GM23338 (cell line): ENCODE measurements around the gene CIITA. TPM values are rescaled to one million over a fixed set of nuclear protein-coding genes. Genes with fewer than 3 reads are reported as not detected.

Experiments used
- ATAC-seq: fragments of 200-7000 bp; cut with Tn5 transposase; 3 replicates; pipeline ENCODE4 v1.9.1; 2020
- DNase-seq: peaks from one replicate; pipeline ENCODE4 v3.0.0-alpha.2; 2015; ENCODE audit warnings: low spot score
- H2AFZ ChIP-seq: fragments of 200-600 bp; sonication (generic); 2 replicates; pipeline ENCODE4 v1.8.0; 2016; ENCODE audit warnings: antibody characterized with exemption, mild to moderate bottlenecking, moderate library complexity
- H3F3A ChIP-seq: fragments of 200-600 bp; sonication (generic); replicated peaks from 2 replicates; pipeline ENCODE4 v1.8.0; 2017; ENCODE audit warnings: antibody characterized with exemption, mixed run types, low read depth
- H3K27ac ChIP-seq: fragments of 200-600 bp; sonication (generic); 2 replicates; pipeline ENCODE4 v1.6.1; 2016; ENCODE audit warnings: low read depth
- H3K27me3 ChIP-seq: fragments of 200-600 bp; sonication (generic); 2 replicates; pipeline ENCODE4 v1.8.0; 2016; ENCODE audit warnings: mild to moderate bottlenecking, mixed run types, moderate library complexity; ENCODE audit not compliant: insufficient read depth
- H3K36me3 ChIP-seq: fragments of 200-600 bp; sonication (generic); 2 replicates; pipeline ENCODE4 v1.8.0; 2016; ENCODE audit warnings: mild to moderate bottlenecking; ENCODE audit not compliant: insufficient read depth
- H3K4me1 ChIP-seq: fragments of 200-600 bp; sonication (generic); 2 replicates; pipeline ENCODE4 v1.8.0; 2016; ENCODE audit warnings: mild to moderate bottlenecking, moderate library complexity; ENCODE audit not compliant: insufficient read depth
- H3K4me2 ChIP-seq: fragments of 200-600 bp; sonication (generic); 2 replicates; pipeline ENCODE4 v1.7.1; 2017; ENCODE audit warnings: mixed run types
- H3K4me3 ChIP-seq: fragments of 200-600 bp; sonication (generic); 2 replicates; pipeline ENCODE4 v1.6.1; 2016; ENCODE audit warnings: mixed run types
- H3K79me2 ChIP-seq: fragments of 200-600 bp; sonication (generic); replicated peaks from 2 replicates; pipeline ENCODE4 v1.8.0; 2017; ENCODE audit warnings: mild to moderate bottlenecking; ENCODE audit not compliant: insufficient read depth
- H3K9me2 ChIP-seq: fragments of 200-600 bp; sonication (generic); 2 replicates; pipeline ENCODE4 v1.8.0; 2017; ENCODE audit not compliant: insufficient read depth
- H4K20me1 ChIP-seq: fragments of 200-600 bp; sonication (generic); replicated peaks from 2 replicates; pipeline ENCODE4 v1.8.0; 2017; ENCODE audit warnings: mild to moderate bottlenecking; ENCODE audit not compliant: insufficient read depth
- H3K27ac Mint-ChIP-seq: 2 replicates; pipeline ENCODE4 v1.8.0; 2020; ENCODE audit warnings: inconsistent platforms, mild to moderate bottlenecking, moderate library complexity, mixed read lengths
- H3K27me3 Mint-ChIP-seq: 3 replicates; pipeline ENCODE4 v1.8.0; 2022; ENCODE audit warnings: low read depth, mild to moderate bottlenecking, moderate library complexity, mixed read lengths, inconsistent platforms; ENCODE audit not compliant: insufficient read depth, poor library complexity
- H3K36me3 Mint-ChIP-seq: 3 replicates; pipeline ENCODE4 v1.8.0; 2021; ENCODE audit warnings: low read depth, mild to moderate bottlenecking, inconsistent platforms, moderate library complexity, mixed read lengths
- H3K4me1 Mint-ChIP-seq: 3 replicates; pipeline ENCODE4 v1.8.0; 2020; ENCODE audit warnings: mild to moderate bottlenecking, inconsistent platforms, mixed read lengths
- H3K4me3 Mint-ChIP-seq: 3 replicates; pipeline ENCODE4 v1.8.0; 2021; ENCODE audit warnings: moderate library complexity, mild to moderate bottlenecking, inconsistent platforms, mixed read lengths
- H3K9me3 Mint-ChIP-seq: 3 replicates; pipeline ENCODE4 v1.8.0; 2020; ENCODE audit warnings: moderate library complexity, mild to moderate bottlenecking, inconsistent platforms, mixed read lengths
- CREB1 ChIP-seq: fragments of 250-450 bp; sonication (Bioruptor Pico); IDR thresholded peaks from 2 replicates; pipeline ENCODE4 v1.5.0; 2020; ENCODE audit warnings: low read depth, mild to moderate bottlenecking, moderate library complexity
- EZH2 ChIP-seq: fragments of 200-600 bp; sonication (generic); IDR thresholded peaks from one replicate; pipeline ENCODE4 v1.8.0; 2017; ENCODE audit warnings: antibody characterized with exemption, mild to moderate bottlenecking, low read depth; ENCODE audit not compliant: unreplicated experiment
- EZH2phosphoT487 ChIP-seq: fragments of 200-600 bp; sonication (generic); IDR thresholded peaks from one replicate; pipeline ENCODE4 v1.8.1; 2018; ENCODE audit warnings: antibody characterized with exemption; ENCODE audit not compliant: unreplicated experiment
- JUNB ChIP-seq: IDR thresholded peaks from one replicate; pipeline ENCODE4 v1.6.1; 2016; ENCODE audit warnings: antibody characterized with exemption; ENCODE audit not compliant: unreplicated experiment
- NANOG ChIP-seq: IDR thresholded peaks from 2 replicates; pipeline ENCODE4 v1.6.1; 2016; ENCODE audit warnings: antibody characterized with exemption, borderline replicate concordance
- POLR2AphosphoS5 ChIP-seq: IDR thresholded peaks from 2 replicates; pipeline ENCODE4 v1.6.1; 2016; ENCODE audit warnings: antibody characterized with exemption, low read depth
- STAT1 ChIP-seq: IDR thresholded peaks from one replicate; pipeline ENCODE4 v1.6.1; 2016; ENCODE audit warnings: antibody characterized with exemption; ENCODE audit not compliant: unreplicated experiment
- ZNF114 ChIP-seq: fragments of 250-450 bp; sonication (Bioruptor Pico); IDR thresholded peaks from 2 replicates; pipeline ENCODE4 v1.5.0; 2020; ENCODE audit warnings: mild to moderate bottlenecking, moderate library complexity
- ZNF331 ChIP-seq: fragments of 250-450 bp; sonication (Bioruptor Pico); IDR thresholded peaks from 2 replicates; pipeline ENCODE4 v1.5.0; 2020; ENCODE audit warnings: low read depth, mild to moderate bottlenecking, moderate library complexity
- polyA plus RNA-seq: library from polyadenylated mRNA; unstranded; fragments of >200 nt; fragmentation: Nextera tagmentation; extraction: Ambion mirVana; gene quantifications from 2 replicates; pipeline ENCODE4 v1.2.1, GENCODE V29; 2016
- total RNA-seq: library from RNA; depleted of rRNA; stranded (reverse); fragments of >200 nt; shearing (Covaris generic); gene quantifications from 2 replicates; pipeline ENCODE4 v1.2.3, GENCODE V29; 2014
- TF ChIP-seq, protein P1 (sequence below), 2 experiments: fragments of 200-600 bp in 1 of 2; sonication (generic) in 1 of 2; conservative IDR thresholded peaks; 2 replicates each; pipeline versions ENCODE4 v1.5.1 to v1.6.1; 2016 to 2017; ENCODE audit warnings: antibody characterized with exemption in 2 of 2, low read depth in 2 of 2, mild to moderate bottlenecking in 2 of 2, moderate library complexity in 1 of 2
- TF ChIP-seq, protein P2 (sequence below): IDR thresholded peaks from one replicate; pipeline ENCODE4 v1.6.1; 2018; ENCODE audit warnings: antibody characterized with exemption; ENCODE audit not compliant: unreplicated experiment
- TF ChIP-seq, protein P3 (sequence below): IDR thresholded peaks from 2 replicates; pipeline ENCODE4 v1.6.1; 2016; ENCODE audit warnings: antibody characterized with exemption
- TF ChIP-seq, protein P4 (sequence below): fragments of 250-450 bp; sonication (Bioruptor Pico); IDR thresholded peaks from 2 replicates; pipeline ENCODE4 v1.5.0; 2020; ENCODE audit warnings: mild to moderate bottlenecking, moderate library complexity

Gene CIITA
- total and polyA plus RNA-seq, 2 experiments from 2014 or later: 0.10 to 0.57 TPM

DNA sequence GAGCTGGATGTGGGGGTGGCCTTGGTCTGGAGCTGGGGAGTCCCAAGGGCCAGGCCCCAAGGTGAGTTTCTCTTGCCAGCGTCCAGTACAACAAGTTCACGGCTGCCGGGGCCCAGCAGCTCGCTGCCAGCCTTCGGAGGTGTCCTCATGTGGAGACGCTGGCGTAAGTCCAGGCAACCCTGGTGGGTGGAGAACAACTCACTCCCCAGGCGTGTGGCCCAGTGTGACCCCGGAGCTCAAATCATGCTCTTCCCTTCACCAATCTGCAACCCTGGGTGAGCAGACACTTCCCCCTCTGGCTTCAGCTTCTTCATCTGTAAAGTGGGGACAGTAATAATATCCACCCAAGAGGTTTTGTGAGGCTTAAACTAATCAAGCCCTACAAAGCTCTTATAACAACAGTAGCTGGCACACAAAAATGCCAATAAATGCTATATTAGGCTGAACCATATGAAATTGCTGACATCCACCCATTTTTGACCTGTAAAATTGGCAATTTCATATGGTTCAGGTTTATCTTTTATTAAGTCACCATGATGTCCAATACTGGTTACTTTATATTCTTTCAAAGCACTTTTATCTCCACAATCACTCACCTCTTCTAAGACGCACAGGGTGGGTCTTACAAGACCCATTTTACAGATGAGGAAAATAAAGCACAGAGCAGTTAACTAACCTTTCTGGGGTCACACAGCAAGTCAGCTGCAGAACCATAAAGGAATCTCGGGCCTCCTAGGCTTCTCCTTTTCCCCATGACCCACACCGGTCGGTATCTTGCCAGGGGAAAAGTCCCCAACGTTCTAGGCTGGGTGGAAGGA, 45.5 kb downstream of the CIITA start:
- H3K36me3 Mint-ChIP-seq: peaks cover 6% of the 10 kb centered on the region; the same call in 2 of the 3 replicates
- no peak for DNase-seq
- Histone ChIP-seq H4K20me1 (no peaks in the 10 kb centered on the region), H3K36me3 (no peaks in the 10 kb centered on the region), H3K27me3 (no peaks in the 10 kb centered on the region), H3K4me3 (no peak overlapping the region), H3F3A (no peaks in the 10 kb centered on the region), H3K79me2 (no peaks in the 10 kb centered on the region), H3K4me1 (no peaks in the 10 kb centered on the region; the same call in 1 of the 2 replicates), H3K27ac (no peak overlapping the region), H3K4me2 (no peak overlapping the region), H2AFZ (no peak overlapping the region), H3K9me2 (no peaks in the 10 kb centered on the region)
- no peak for ATAC-seq
- TF ChIP-seq, protein P1, sequence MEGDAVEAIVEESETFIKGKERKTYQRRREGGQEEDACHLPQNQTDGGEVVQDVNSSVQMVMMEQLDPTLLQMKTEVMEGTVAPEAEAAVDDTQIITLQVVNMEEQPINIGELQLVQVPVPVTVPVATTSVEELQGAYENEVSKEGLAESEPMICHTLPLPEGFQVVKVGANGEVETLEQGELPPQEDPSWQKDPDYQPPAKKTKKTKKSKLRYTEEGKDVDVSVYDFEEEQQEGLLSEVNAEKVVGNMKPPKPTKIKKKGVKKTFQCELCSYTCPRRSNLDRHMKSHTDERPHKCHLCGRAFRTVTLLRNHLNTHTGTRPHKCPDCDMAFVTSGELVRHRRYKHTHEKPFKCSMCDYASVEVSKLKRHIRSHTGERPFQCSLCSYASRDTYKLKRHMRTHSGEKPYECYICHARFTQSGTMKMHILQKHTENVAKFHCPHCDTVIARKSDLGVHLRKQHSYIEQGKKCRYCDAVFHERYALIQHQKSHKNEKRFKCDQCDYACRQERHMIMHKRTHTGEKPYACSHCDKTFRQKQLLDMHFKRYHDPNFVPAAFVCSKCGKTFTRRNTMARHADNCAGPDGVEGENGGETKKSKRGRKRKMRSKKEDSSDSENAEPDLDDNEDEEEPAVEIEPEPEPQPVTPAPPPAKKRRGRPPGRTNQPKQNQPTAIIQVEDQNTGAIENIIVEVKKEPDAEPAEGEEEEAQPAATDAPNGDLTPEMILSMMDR (conservative IDR thresholded peaks at IDR 0.05; ENCODE audit: low read depth in 2 of 2): no peak
- TF ChIP-seq, protein P2, sequence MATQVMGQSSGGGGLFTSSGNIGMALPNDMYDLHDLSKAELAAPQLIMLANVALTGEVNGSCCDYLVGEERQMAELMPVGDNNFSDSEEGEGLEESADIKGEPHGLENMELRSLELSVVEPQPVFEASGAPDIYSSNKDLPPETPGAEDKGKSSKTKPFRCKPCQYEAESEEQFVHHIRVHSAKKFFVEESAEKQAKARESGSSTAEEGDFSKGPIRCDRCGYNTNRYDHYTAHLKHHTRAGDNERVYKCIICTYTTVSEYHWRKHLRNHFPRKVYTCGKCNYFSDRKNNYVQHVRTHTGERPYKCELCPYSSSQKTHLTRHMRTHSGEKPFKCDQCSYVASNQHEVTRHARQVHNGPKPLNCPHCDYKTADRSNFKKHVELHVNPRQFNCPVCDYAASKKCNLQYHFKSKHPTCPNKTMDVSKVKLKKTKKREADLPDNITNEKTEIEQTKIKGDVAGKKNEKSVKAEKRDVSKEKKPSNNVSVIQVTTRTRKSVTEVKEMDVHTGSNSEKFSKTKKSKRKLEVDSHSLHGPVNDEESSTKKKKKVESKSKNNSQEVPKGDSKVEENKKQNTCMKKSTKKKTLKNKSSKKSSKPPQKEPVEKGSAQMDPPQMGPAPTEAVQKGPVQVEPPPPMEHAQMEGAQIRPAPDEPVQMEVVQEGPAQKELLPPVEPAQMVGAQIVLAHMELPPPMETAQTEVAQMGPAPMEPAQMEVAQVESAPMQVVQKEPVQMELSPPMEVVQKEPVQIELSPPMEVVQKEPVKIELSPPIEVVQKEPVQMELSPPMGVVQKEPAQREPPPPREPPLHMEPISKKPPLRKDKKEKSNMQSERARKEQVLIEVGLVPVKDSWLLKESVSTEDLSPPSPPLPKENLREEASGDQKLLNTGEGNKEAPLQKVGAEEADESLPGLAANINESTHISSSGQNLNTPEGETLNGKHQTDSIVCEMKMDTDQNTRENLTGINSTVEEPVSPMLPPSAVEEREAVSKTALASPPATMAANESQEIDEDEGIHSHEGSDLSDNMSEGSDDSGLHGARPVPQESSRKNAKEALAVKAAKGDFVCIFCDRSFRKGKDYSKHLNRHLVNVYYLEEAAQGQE: no peak
- TF ChIP-seq NANOG: no peak
- TF ChIP-seq, protein P3, sequence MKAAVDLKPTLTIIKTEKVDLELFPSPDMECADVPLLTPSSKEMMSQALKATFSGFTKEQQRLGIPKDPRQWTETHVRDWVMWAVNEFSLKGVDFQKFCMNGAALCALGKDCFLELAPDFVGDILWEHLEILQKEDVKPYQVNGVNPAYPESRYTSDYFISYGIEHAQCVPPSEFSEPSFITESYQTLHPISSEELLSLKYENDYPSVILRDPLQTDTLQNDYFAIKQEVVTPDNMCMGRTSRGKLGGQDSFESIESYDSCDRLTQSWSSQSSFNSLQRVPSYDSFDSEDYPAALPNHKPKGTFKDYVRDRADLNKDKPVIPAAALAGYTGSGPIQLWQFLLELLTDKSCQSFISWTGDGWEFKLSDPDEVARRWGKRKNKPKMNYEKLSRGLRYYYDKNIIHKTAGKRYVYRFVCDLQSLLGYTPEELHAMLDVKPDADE: no peak
- TF ChIP-seq JUNB: no peak
- no peak for TF ChIP-seq STAT1
- no peak for TF ChIP-seq ZNF114 (CRISPR knock-in tag)
- TF ChIP-seq, protein P4, sequence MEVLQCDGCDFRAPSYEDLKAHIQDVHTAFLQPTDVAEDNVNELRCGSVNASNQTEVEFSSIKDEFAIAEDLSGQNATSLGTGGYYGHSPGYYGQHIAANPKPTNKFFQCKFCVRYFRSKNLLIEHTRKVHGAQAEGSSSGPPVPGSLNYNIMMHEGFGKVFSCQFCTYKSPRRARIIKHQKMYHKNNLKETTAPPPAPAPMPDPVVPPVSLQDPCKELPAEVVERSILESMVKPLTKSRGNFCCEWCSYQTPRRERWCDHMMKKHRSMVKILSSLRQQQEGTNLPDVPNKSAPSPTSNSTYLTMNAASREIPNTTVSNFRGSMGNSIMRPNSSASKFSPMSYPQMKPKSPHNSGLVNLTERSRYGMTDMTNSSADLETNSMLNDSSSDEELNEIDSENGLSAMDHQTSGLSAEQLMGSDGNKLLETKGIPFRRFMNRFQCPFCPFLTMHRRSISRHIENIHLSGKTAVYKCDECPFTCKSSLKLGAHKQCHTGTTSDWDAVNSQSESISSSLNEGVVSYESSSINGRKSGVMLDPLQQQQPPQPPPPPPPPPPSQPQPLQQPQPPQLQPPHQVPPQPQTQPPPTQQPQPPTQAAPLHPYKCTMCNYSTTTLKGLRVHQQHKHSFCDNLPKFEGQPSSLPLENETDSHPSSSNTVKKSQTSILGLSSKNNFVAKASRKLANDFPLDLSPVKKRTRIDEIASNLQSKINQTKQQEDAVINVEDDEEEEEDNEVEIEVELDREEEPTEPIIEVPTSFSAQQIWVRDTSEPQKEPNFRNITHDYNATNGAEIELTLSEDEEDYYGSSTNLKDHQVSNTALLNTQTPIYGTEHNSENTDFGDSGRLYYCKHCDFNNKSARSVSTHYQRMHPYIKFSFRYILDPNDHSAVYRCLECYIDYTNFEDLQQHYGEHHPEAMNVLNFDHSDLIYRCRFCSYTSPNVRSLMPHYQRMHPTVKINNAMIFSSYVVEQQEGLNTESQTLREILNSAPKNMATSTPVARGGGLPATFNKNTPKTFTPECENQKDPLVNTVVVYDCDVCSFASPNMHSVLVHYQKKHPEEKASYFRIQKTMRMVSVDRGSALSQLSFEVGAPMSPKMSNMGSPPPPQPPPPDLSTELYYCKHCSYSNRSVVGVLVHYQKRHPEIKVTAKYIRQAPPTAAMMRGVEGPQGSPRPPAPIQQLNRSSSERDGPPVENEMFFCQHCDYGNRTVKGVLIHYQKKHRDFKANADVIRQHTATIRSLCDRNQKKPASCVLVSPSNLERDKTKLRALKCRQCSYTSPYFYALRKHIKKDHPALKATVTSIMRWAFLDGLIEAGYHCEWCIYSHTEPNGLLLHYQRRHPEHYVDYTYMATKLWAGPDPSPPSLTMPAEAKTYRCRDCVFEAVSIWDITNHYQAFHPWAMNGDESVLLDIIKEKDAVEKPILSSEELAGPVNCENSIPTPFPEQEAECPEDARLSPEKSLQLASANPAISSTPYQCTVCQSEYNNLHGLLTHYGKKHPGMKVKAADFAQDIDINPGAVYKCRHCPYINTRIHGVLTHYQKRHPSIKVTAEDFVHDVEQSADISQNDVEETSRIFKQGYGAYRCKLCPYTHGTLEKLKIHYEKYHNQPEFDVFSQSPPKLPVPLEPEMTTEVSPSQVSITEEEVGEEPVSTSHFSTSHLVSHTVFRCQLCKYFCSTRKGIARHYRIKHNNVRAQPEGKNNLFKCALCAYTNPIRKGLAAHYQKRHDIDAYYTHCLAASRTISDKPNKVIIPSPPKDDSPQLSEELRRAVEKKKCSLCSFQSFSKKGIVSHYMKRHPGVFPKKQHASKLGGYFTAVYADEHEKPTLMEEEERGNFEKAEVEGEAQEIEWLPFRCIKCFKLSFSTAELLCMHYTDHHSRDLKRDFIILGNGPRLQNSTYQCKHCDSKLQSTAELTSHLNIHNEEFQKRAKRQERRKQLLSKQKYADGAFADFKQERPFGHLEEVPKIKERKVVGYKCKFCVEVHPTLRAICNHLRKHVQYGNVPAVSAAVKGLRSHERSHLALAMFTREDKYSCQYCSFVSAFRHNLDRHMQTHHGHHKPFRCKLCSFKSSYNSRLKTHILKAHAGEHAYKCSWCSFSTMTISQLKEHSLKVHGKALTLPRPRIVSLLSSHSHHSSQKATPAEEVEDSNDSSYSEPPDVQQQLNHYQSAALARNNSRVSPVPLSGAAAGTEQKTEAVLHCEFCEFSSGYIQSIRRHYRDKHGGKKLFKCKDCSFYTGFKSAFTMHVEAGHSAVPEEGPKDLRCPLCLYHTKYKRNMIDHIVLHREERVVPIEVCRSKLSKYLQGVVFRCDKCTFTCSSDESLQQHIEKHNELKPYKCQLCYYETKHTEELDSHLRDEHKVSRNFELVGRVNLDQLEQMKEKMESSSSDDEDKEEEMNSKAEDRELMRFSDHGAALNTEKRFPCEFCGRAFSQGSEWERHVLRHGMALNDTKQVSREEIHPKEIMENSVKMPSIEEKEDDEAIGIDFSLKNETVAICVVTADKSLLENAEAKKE (CRISPR knock-in tag): no peak
- no peak for TF ChIP-seq EZH2
- no peak for TF ChIP-seq POLR2AphosphoS5
- TF ChIP-seq CREB1 (CRISPR knock-in tag): no peak
- no peak for TF ChIP-seq ZNF331
- no peak for TF ChIP-seq EZH2phosphoT487
- peaks cover 8% of the 10 kb centered on the region for H3K27me3 Mint-ChIP-seq
- no peak overlapping the region for H3K4me3 Mint-ChIP-seq
- peaks cover 2% of the 10 kb centered on the region; the same call in 1 of the 3 replicates for H3K4me1 Mint-ChIP-seq
- no peak overlapping the region for H3K27ac Mint-ChIP-seq
- H3K9me3 Mint-ChIP-seq: no peaks in the 10 kb centered on the region
